ENCODE measurements around the gene RNF186.

The RNF186 gene

DNA sequence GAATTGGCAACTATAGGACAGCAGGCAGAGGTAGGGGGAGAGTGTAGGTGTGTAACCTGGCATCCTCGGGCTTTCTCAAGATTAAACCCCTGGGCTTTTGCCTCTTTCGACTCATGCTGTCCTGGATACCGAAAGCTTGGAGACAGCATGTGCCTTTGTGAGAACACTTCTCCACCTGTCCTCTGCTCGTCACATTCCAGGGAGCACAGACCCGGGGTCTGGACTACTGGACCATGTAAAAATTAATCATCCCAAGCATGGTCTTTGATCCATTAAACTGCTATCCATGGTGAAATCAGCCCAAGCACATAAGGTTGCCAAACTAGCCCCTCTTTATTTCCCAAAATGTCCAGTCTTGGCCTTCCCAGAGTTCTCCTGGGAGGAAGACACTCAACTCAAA lies 9.0 kb upstream of the RNF186 start:
- H3K79me2 ChIP-seq (ENCODE audit: low read length), result no peaks in the 10 kb centered on the region

DNA sequence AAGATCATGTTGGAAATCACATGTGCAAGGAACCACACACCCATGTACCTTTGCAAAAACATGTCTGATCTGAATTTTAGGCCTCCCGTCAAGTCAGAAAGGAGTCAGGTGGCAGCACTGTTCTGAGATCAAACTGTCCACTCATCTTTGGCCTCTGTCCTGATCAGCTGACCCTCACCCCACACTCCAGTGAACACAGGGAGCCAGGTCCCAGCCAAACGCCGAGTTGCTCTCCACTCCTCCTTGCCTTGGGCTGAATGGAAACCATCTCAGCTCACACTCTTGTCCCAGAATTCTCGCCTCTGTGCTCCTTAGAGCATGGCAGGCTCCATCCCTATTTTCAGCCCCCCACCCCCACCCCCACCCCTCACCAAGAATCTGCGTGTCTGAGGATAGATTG lies 4.6 kb upstream of the RNF186 start:
- H3K36me3 ChIP-seq (replicated peaks; ENCODE audit: insufficient read depth, low read length), result no peaks in the 10 kb centered on the region
- no peak overlapping the region for H3K27ac ChIP-seq (ENCODE audit: low read length)
- H3K79me2 ChIP-seq (ENCODE audit: low read length), result no peaks in the 10 kb centered on the region
- no peak for TF ChIP-seq EZH2 (optimal IDR thresholded peaks at IDR 0.05; ENCODE audit: low read depth, low read length)
- TF ChIP-seq EZH2phosphoT487 (IDR thresholded peaks at IDR 0.05; ENCODE audit: low read length), result no peak
- TF ChIP-seq, protein P1, sequence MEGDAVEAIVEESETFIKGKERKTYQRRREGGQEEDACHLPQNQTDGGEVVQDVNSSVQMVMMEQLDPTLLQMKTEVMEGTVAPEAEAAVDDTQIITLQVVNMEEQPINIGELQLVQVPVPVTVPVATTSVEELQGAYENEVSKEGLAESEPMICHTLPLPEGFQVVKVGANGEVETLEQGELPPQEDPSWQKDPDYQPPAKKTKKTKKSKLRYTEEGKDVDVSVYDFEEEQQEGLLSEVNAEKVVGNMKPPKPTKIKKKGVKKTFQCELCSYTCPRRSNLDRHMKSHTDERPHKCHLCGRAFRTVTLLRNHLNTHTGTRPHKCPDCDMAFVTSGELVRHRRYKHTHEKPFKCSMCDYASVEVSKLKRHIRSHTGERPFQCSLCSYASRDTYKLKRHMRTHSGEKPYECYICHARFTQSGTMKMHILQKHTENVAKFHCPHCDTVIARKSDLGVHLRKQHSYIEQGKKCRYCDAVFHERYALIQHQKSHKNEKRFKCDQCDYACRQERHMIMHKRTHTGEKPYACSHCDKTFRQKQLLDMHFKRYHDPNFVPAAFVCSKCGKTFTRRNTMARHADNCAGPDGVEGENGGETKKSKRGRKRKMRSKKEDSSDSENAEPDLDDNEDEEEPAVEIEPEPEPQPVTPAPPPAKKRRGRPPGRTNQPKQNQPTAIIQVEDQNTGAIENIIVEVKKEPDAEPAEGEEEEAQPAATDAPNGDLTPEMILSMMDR (IDR thresholded peaks at IDR 0.05; ENCODE audit: low read length), result no peak
- H3K4me3 ChIP-seq (ENCODE audit: low read length), result no peak overlapping the region
- no peaks in the 10 kb centered on the region for H3K9me2 ChIP-seq (replicated peaks; ENCODE audit: insufficient read depth, low read length)
- H3F3A ChIP-seq (ENCODE audit: insufficient read depth, low read length), result peaks cover 12% of the 10 kb centered on the region
- H3K9ac ChIP-seq (ENCODE audit: low read length), result no peak overlapping the region
- no peak for DNase-seq
- no peaks in the 10 kb centered on the region for H4K20me1 ChIP-seq (ENCODE audit: insufficient read depth, low read length)
- H2AFZ ChIP-seq (ENCODE audit: low read length), result no peak overlapping the region
- H3K9me3 ChIP-seq (replicated peaks; ENCODE audit: insufficient read depth, low read length), result no peaks in the 10 kb centered on the region
- H3K4me2 ChIP-seq (ENCODE audit: low read depth, low read length), result no peak overlapping the region
- peaks cover 14% of the 10 kb centered on the region for H3K4me1 ChIP-seq (ENCODE audit: low read length)
- H3K27me3 ChIP-seq (replicated peaks; ENCODE audit: insufficient read depth, low read length), result 0 out of 2 replicates have a peak, but pooled peaks cover 6% of the 10 kb centered on the region

More for the DNA sequence above, 9.0 kb upstream of the RNF186 start:
- H3K27me3 ChIP-seq (replicated peaks; ENCODE audit: insufficient read depth, low read length), result no peaks in the 10 kb centered on the region
- no peaks in the 10 kb centered on the region for H4K20me1 ChIP-seq (ENCODE audit: insufficient read depth, low read length)
- no peak overlapping the region for H2AFZ ChIP-seq (ENCODE audit: low read length)
- TF ChIP-seq EZH2phosphoT487 (IDR thresholded peaks at IDR 0.05; ENCODE audit: low read length), result no peak
- TF ChIP-seq, protein P1 (IDR thresholded peaks at IDR 0.05; ENCODE audit: low read length), result no peak
- no peak for TF ChIP-seq EZH2 (optimal IDR thresholded peaks at IDR 0.05; ENCODE audit: low read depth, low read length)
- no peak overlapping the region for H3K4me2 ChIP-seq (ENCODE audit: low read depth, low read length)
- no peaks in the 10 kb centered on the region for H3F3A ChIP-seq (ENCODE audit: insufficient read depth, low read length)
- no peaks in the 10 kb centered on the region for H3K36me3 ChIP-seq (replicated peaks; ENCODE audit: insufficient read depth, low read length)
- H3K27ac ChIP-seq (ENCODE audit: low read length), result no peak overlapping the region
- H3K9me2 ChIP-seq (replicated peaks; ENCODE audit: insufficient read depth, low read length), result no peaks in the 10 kb centered on the region
- H3K4me1 ChIP-seq (ENCODE audit: low read length), result no peaks in the 10 kb centered on the region
- no peak for DNase-seq
- H3K4me3 ChIP-seq (ENCODE audit: low read length), result no peak overlapping the region
- H3K9ac ChIP-seq (ENCODE audit: low read length), result no peak overlapping the region
- H3K9me3 ChIP-seq (replicated peaks; ENCODE audit: insufficient read depth, low read length), result no peaks in the 10 kb centered on the region

DNA sequence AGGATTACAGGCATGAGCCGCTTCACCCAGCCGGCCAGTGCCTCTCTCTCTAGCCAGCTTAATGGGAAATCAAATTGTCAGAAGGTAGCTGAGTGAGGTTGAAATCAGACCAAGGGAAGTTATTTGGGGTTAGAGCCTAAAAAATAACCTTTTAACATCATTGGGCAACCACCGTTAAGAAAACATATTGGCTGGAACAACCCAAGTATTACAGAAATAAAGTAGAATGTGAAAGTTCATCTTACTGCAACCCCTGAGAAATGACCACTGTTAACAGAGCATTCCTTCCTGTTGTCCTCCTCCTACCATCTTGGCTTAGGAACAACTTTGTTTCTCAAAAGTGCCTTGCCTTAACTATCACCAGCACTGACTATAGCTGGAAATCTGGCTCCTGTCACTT lies 3.2 kb upstream of the RNF186 start:
- peaks cover 12% of the 10 kb centered on the region for H3F3A ChIP-seq (ENCODE audit: insufficient read depth, low read length)
- no peaks in the 10 kb centered on the region for H4K20me1 ChIP-seq (ENCODE audit: insufficient read depth, low read length)
- no peaks in the 10 kb centered on the region for H3K9me3 ChIP-seq (replicated peaks; ENCODE audit: insufficient read depth, low read length)
- peaks cover 10% of the 10 kb centered on the region; the same call in 1 of the 2 replicates for H3K27me3 ChIP-seq (replicated peaks; ENCODE audit: insufficient read depth, low read length)
- TF ChIP-seq EZH2phosphoT487 (IDR thresholded peaks at IDR 0.05; ENCODE audit: low read length) (no peak), EZH2 (optimal IDR thresholded peaks at IDR 0.05; ENCODE audit: low read depth, low read length) (no peak)
- TF ChIP-seq, protein P1 (IDR thresholded peaks at IDR 0.05; ENCODE audit: low read length), result no peak
- H3K4me2 ChIP-seq (ENCODE audit: low read depth, low read length), result no peak overlapping the region
- H2AFZ ChIP-seq (ENCODE audit: low read length), result no peak overlapping the region
- H3K4me1 ChIP-seq (ENCODE audit: low read length), result peaks cover 16% of the 10 kb centered on the region
- H3K79me2 ChIP-seq (ENCODE audit: low read length), result no peaks in the 10 kb centered on the region
- H3K4me3 ChIP-seq (ENCODE audit: low read length), result no peak overlapping the region
- no peaks in the 10 kb centered on the region for H3K36me3 ChIP-seq (replicated peaks; ENCODE audit: insufficient read depth, low read length)
- no peaks in the 10 kb centered on the region for H3K9me2 ChIP-seq (replicated peaks; ENCODE audit: insufficient read depth, low read length)
- no peak for DNase-seq
- no peak overlapping the region for H3K9ac ChIP-seq (ENCODE audit: low read length)
- no peak overlapping the region for H3K27ac ChIP-seq (ENCODE audit: low read length)
